Measurements from ENCODE around the gene PSMB2.

The PSMB2 gene

GRCh38 chr1:35575416-35575958 is 65.8 kb downstream of the PSMB2 start:
- H3K27ac Mint-ChIP-seq: peak overlapping the region in 1 of 3 experiments; percentile 14
- peaks cover 91% of the 10 kb centered on the region for H3K27me3 Mint-ChIP-seq (ENCODE audit: low read depth)
- H3K36me3 Mint-ChIP-seq (ENCODE audit: low read depth): no peaks in the 10 kb centered on the region
- H3K4me1 Mint-ChIP-seq: peaks cover 26% of the 10 kb centered on the region
- H3K4me3 Mint-ChIP-seq: peak overlapping the region; percentile 18 to 58 (median 50)
- H3K9me3 Mint-ChIP-seq: no peaks in the 10 kb centered on the region
- TF ChIP-seq CTCF (IDR thresholded peaks at IDR 0.05; ENCODE audit: unreplicated experiment in 3 of 3): no peak

- Mint-ChIP-seq H3K27ac (peak overlapping the region in 1 of 3 experiments; percentile 14), H3K36me3 (ENCODE audit: low read depth) (no peaks in the 10 kb centered on the region), H3K27me3 (ENCODE audit: low read depth) (peaks cover 93% of the 10 kb centered on the region), H3K4me3 (peak overlapping the region; percentile 19 to 58 (median 50)), H3K4me1 (peaks cover 29% of the 10 kb centered on the region), H3K9me3 (no peaks in the 10 kb centered on the region)
- no peak for TF ChIP-seq CTCF (IDR thresholded peaks at IDR 0.05; ENCODE audit: unreplicated experiment in 3 of 3)
Measured at GRCh38 chr1:35574655-35575415, 66.5 kb downstream of the PSMB2 start.

GRCh38 chr1:35574125-35574654 is 67.1 kb downstream of the PSMB2 start:
- no peak overlapping the region for H3K27ac Mint-ChIP-seq
- peaks cover 29% of the 10 kb centered on the region for H3K4me1 Mint-ChIP-seq
- peaks cover 93% of the 10 kb centered on the region for H3K27me3 Mint-ChIP-seq (ENCODE audit: low read depth)
- H3K36me3 Mint-ChIP-seq (ENCODE audit: low read depth): no peaks in the 10 kb centered on the region
- H3K4me3 Mint-ChIP-seq: peak overlapping the region; percentile 19 to 39 (median 26)
- no peak for TF ChIP-seq CTCF (IDR thresholded peaks at IDR 0.05; ENCODE audit: unreplicated experiment in 3 of 3)
- H3K9me3 Mint-ChIP-seq: no peaks in the 10 kb centered on the region

GRCh38 chr1:35573198-35574124 is 67.9 kb downstream of the PSMB2 start, which contains the start of gene TFAP2E:
TFAP2E (plus strand) TSS chr1:35573314; CDS start chr1:35573578, 264 bp downstream.
- H3K4me1 Mint-ChIP-seq: peaks cover 28% of the 10 kb centered on the region
- H3K4me3 Mint-ChIP-seq: peak within 1 kb of the TSS; percentile 57 to 66 (median 64)
- no peaks in the 10 kb centered on the region for H3K36me3 Mint-ChIP-seq (ENCODE audit: low read depth)
- no peak for TF ChIP-seq CTCF (IDR thresholded peaks at IDR 0.05; ENCODE audit: unreplicated experiment in 3 of 3)
- H3K9me3 Mint-ChIP-seq: no peaks in the 10 kb centered on the region
- H3K27me3 Mint-ChIP-seq (ENCODE audit: low read depth): peaks cover 93% of the 10 kb centered on the region
- no peak within 1 kb of the TSS for H3K27ac Mint-ChIP-seq

- no peak overlapping the region for H3K27ac Mint-ChIP-seq
- TF ChIP-seq CTCF (IDR thresholded peaks at IDR 0.05; ENCODE audit: unreplicated experiment in 3 of 3): no peak
- H3K4me1 Mint-ChIP-seq: peaks cover 26% of the 10 kb centered on the region
- H3K27me3 Mint-ChIP-seq (ENCODE audit: low read depth): peaks cover 86% of the 10 kb centered on the region
- H3K4me3 Mint-ChIP-seq: peak overlapping the region in 1 of 3 experiments; percentile 66
- no peaks in the 10 kb centered on the region for H3K36me3 Mint-ChIP-seq (ENCODE audit: low read depth)
- no peaks in the 10 kb centered on the region for H3K9me3 Mint-ChIP-seq
Measured at GRCh38 chr1:35572296-35572695, 69.0 kb downstream of the PSMB2 start.

All from nephron (organoid).